Activated T-helper 2 cell treated with anti-CD3 and anti-CD28 coated beads, Interferon-gamma antibody, Interleukin-2, Interleukin-4, amounts not matched to agents 10 μg/mL and 5 μg/mL and 100 μg/mL, durations not matched to agents 14 hours and 24 hours and 36 hours (primary cell): ENCODE results near the gene TANGO6. TPM values are rescaled to one million over a fixed set of nuclear protein-coding genes. Genes with fewer than 3 reads are reported as not detected.
A peak's percentile ranks its signal among the peaks of the same experiment; 100 is the strongest.

ENCODE experiments used
- DNase-seq: peaks from one replicate; pipeline ENCODE4 v3.0.0; 2021; ENCODE audit warnings: low spot score
- H3K27ac Mint-ChIP-seq: one replicate; pipeline ENCODE4 v1.8.0; 2021; ENCODE audit warnings: mixed read lengths
- H3K27me3 Mint-ChIP-seq: one replicate; pipeline ENCODE4 v1.8.0; 2021; ENCODE audit warnings: low read depth, mixed read lengths
- H3K36me3 Mint-ChIP-seq: one replicate; pipeline ENCODE4 v1.8.0; 2021; ENCODE audit warnings: low read depth, mixed read lengths
- H3K4me1 Mint-ChIP-seq: one replicate; pipeline ENCODE4 v1.8.0; 2021; ENCODE audit warnings: low read depth, mixed read lengths
- H3K4me3 Mint-ChIP-seq: one replicate; pipeline ENCODE4 v1.8.0; 2021; ENCODE audit warnings: low read depth, mild to moderate bottlenecking, moderate library complexity, mixed read lengths
- H3K9me3 Mint-ChIP-seq: one replicate; pipeline ENCODE4 v1.8.0; 2021; ENCODE audit warnings: mixed read lengths
- intact Hi-C: fragments of 100-400 bp; cut with micrococcal nuclease; formaldehyde crosslinking; loops from one replicate; pipeline ENCODE4 v1.15.1; 2023
- total RNA-seq: library from RNA; stranded (reverse); gene quantifications from 2 replicates; pipeline ENCODE4 v1.2.3, GENCODE V29; 2022

TANGO6 gene
- total RNA-seq, 1 donor from 2014 or later = 30.0 TPM

GRCh38 chr16:69073181-69073702 is 229.9 kb downstream of the TANGO6 start:
- H3K9me3 Mint-ChIP-seq = no peaks in the 10 kb centered on the region

GRCh38 chr16:69077251-69077650 is 233.9 kb downstream of the TANGO6 start:
- H3K27me3 Mint-ChIP-seq = no peaks in the 10 kb centered on the region
- H3K4me3 Mint-ChIP-seq = no peak overlapping the region
- no peaks in the 10 kb centered on the region for H3K36me3 Mint-ChIP-seq
- no peaks in the 10 kb centered on the region for H3K4me1 Mint-ChIP-seq
- H3K9me3 Mint-ChIP-seq = no peaks in the 10 kb centered on the region
- DNase-seq = no peak
- intact Hi-C loops = no loop called here
- H3K27ac Mint-ChIP-seq = no peak overlapping the region

More at GRCh38 chr16:69073181-69073702, 229.9 kb downstream of the TANGO6 start:
- DNase-seq = no peak
- intact Hi-C loops = no loop called here
- Mint-ChIP-seq H3K4me3 (no peak overlapping the region), H3K36me3 (no peaks in the 10 kb centered on the region), H3K27ac (no peak overlapping the region), H3K27me3 (no peaks in the 10 kb centered on the region), H3K4me1 (no peaks in the 10 kb centered on the region)

GRCh38 chr16:69078073-69078472 is 234.7 kb downstream of the TANGO6 start:
- Mint-ChIP-seq H3K4me1 (no peaks in the 10 kb centered on the region), H3K27me3 (no peaks in the 10 kb centered on the region), H3K36me3 (no peaks in the 10 kb centered on the region), H3K27ac (no peak overlapping the region), H3K4me3 (no peak overlapping the region), H3K9me3 (no peaks in the 10 kb centered on the region)
- intact Hi-C loops = no loop called here
- no peak for DNase-seq

GRCh38 chr16:69079697-69080096 is 236.4 kb downstream of the TANGO6 start:
- Mint-ChIP-seq H3K4me1 (no peaks in the 10 kb centered on the region), H3K9me3 (no peaks in the 10 kb centered on the region), H3K27ac (no peak overlapping the region), H3K4me3 (no peak overlapping the region), H3K36me3 (no peaks in the 10 kb centered on the region), H3K27me3 (no peaks in the 10 kb centered on the region)
- no peak for DNase-seq
- intact Hi-C loops = no loop called here

GRCh38 chr16:69083306-69083941 is 240.1 kb downstream of the TANGO6 start:
- peaks cover 5% of the 10 kb centered on the region for H3K36me3 Mint-ChIP-seq
- H3K9me3 Mint-ChIP-seq = no peaks in the 10 kb centered on the region
- no peak overlapping the region for H3K4me3 Mint-ChIP-seq
- intact Hi-C loops = no loop called here
- peaks cover 7% of the 10 kb centered on the region for H3K4me1 Mint-ChIP-seq
- no peaks in the 10 kb centered on the region for H3K27me3 Mint-ChIP-seq
- DNase-seq = no peak
- H3K27ac Mint-ChIP-seq = no peak overlapping the region

GRCh38 chr16:69084289-69084688 is 241.0 kb downstream of the TANGO6 start:
- peaks cover 16% of the 10 kb centered on the region for H3K4me1 Mint-ChIP-seq
- intact Hi-C loops = no loop called here
- H3K4me3 Mint-ChIP-seq = no peak overlapping the region
- no peak for DNase-seq
- H3K27ac Mint-ChIP-seq = no peak overlapping the region
- no peaks in the 10 kb centered on the region for H3K27me3 Mint-ChIP-seq
- H3K9me3 Mint-ChIP-seq = no peaks in the 10 kb centered on the region
- peaks cover 5% of the 10 kb centered on the region for H3K36me3 Mint-ChIP-seq

- DNase-seq = no peak
- Mint-ChIP-seq H3K4me3 (no peak overlapping the region), H3K4me1 (peaks cover 18% of the 10 kb centered on the region), H3K9me3 (no peaks in the 10 kb centered on the region), H3K36me3 (peaks cover 5% of the 10 kb centered on the region), H3K27ac (no peak overlapping the region), H3K27me3 (no peaks in the 10 kb centered on the region)
- intact Hi-C loops = no loop called here
These were observed 241.8 kb downstream of the TANGO6 start for GRCh38 chr16:69085032-69085695.

GRCh38 chr16:69087161-69087581 is 243.8 kb downstream of the TANGO6 start:
- Mint-ChIP-seq H3K4me3 (no peak overlapping the region), H3K4me1 (peaks cover 24% of the 10 kb centered on the region), H3K9me3 (no peaks in the 10 kb centered on the region), H3K27ac (no peak overlapping the region), H3K36me3 (peaks cover 5% of the 10 kb centered on the region), H3K27me3 (peaks cover 4% of the 10 kb centered on the region)
- no peak for DNase-seq
- intact Hi-C loops = no loop called here

GRCh38 chr16:69088684-69089083 is 245.4 kb downstream of the TANGO6 start:
- DNase-seq = no peak
- intact Hi-C loops = no loop called here
- peaks cover 4% of the 10 kb centered on the region for H3K27me3 Mint-ChIP-seq
- peaks cover 24% of the 10 kb centered on the region for H3K4me1 Mint-ChIP-seq
- peaks cover 5% of the 10 kb centered on the region for H3K36me3 Mint-ChIP-seq
- H3K9me3 Mint-ChIP-seq = no peaks in the 10 kb centered on the region
- no peak overlapping the region for H3K4me3 Mint-ChIP-seq
- H3K27ac Mint-ChIP-seq = no peak overlapping the region

- Mint-ChIP-seq H3K36me3 (peaks cover 5% of the 10 kb centered on the region), H3K9me3 (no peaks in the 10 kb centered on the region), H3K27ac (no peak overlapping the region), H3K27me3 (peaks cover 4% of the 10 kb centered on the region), H3K4me1 (peaks cover 24% of the 10 kb centered on the region), H3K4me3 (no peak overlapping the region)
- intact Hi-C loops = no loop called here
- DNase-seq = peak; percentile 33
These were observed 246.0 kb downstream of the TANGO6 start for GRCh38 chr16:69089091-69089910.

GRCh38 chr16:69093974-69094373 is 250.6 kb downstream of the TANGO6 start:
- peaks cover 4% of the 10 kb centered on the region for H3K27me3 Mint-ChIP-seq
- H3K36me3 Mint-ChIP-seq = no peaks in the 10 kb centered on the region
- DNase-seq = no peak
- no peak overlapping the region for H3K4me3 Mint-ChIP-seq
- H3K9me3 Mint-ChIP-seq = no peaks in the 10 kb centered on the region
- intact Hi-C loops = no loop called here
- H3K27ac Mint-ChIP-seq = no peak overlapping the region
- peaks cover 11% of the 10 kb centered on the region for H3K4me1 Mint-ChIP-seq

GRCh38 chr16:69094501-69094900 is 251.2 kb downstream of the TANGO6 start:
- intact Hi-C loops = no loop called here
- peaks cover 4% of the 10 kb centered on the region for H3K27me3 Mint-ChIP-seq
- no peak overlapping the region for H3K27ac Mint-ChIP-seq
- H3K4me1 Mint-ChIP-seq = peaks cover 6% of the 10 kb centered on the region
- no peaks in the 10 kb centered on the region for H3K9me3 Mint-ChIP-seq
- DNase-seq = no peak
- no peaks in the 10 kb centered on the region for H3K36me3 Mint-ChIP-seq
- H3K4me3 Mint-ChIP-seq = no peak overlapping the region

- no peak for DNase-seq
- Mint-ChIP-seq H3K4me3 (no peak overlapping the region), H3K27ac (no peak overlapping the region), H3K9me3 (no peaks in the 10 kb centered on the region), H3K27me3 (peaks cover 4% of the 10 kb centered on the region), H3K36me3 (no peaks in the 10 kb centered on the region), H3K4me1 (peaks cover 5% of the 10 kb centered on the region)
- intact Hi-C loops = no loop called here
These were observed 251.9 kb downstream of the TANGO6 start for GRCh38 chr16:69095193-69095592.
